GM12878 (cell line): Measurements from ENCODE around the gene BTBD10.

Source experiments
- CTCF ChIP-seq, 3 experiments: IDR thresholded peaks in 2 of 3; conservative IDR thresholded peaks in 1 of 3; 2 replicates each; pipeline ENCODE4 v1.5.1; 2011; ENCODE audit warnings: low read depth in 3 of 3, low read length in 3 of 3, mild to moderate bottlenecking in 3 of 3, control low read depth in 2 of 3, moderate library complexity in 2 of 3, inconsistent platforms in 1 of 3, mixed read lengths in 1 of 3; ENCODE audit not compliant: control insufficient read depth in 2 of 3, insufficient read depth in 1 of 3; ENCODE audit errors: extremely low read depth in 1 of 3
- EP300 ChIP-seq, 2 experiments: fragments of 150-350 bp in 1 of 2; IDR thresholded peaks; 2 replicates each; pipeline ENCODE4 v1.6.1; 2011 to 2012; ENCODE audit warnings: low read depth in 2 of 2, low read length in 2 of 2, borderline replicate concordance in 1 of 2, improper control_type of control experiment in 1 of 2, inconsistent platforms in 1 of 2; ENCODE audit not compliant: control insufficient read depth in 1 of 2
- IRF3 ChIP-seq: fragments of 450-650 bp; IDR thresholded peaks from 2 replicates; pipeline ENCODE4 v1.6.1; 2014; ENCODE audit warnings: mild to moderate bottlenecking
- MXI1 ChIP-seq: fragments of 150-350 bp; IDR thresholded peaks from 2 replicates; pipeline ENCODE4 v1.6.1; 2011; ENCODE audit warnings: low read depth, mild to moderate bottlenecking, inconsistent platforms, low read length, improper control_type of control experiment
- POLR2A ChIP-seq: IDR thresholded peaks from 2 replicates; pipeline ENCODE4 v1.6.1; 2011; ENCODE audit warnings: low read depth, mild to moderate bottlenecking, low read length
- RFX5 ChIP-seq: IDR thresholded peaks from 2 replicates; pipeline ENCODE4 v1.6.1; 2011; ENCODE audit warnings: low read depth, low read length, improper control_type of control experiment
- USF2 ChIP-seq: IDR thresholded peaks from 2 replicates; pipeline ENCODE4 v1.6.1; 2011; ENCODE audit warnings: low read depth, low read length, improper control_type of control experiment, borderline replicate concordance
- YBX1 ChIP-seq: fragments of 450-650 bp; IDR thresholded peaks from 2 replicates; pipeline ENCODE4 v1.6.1; 2016; ENCODE audit warnings: antibody characterized with exemption
- ZNF24 ChIP-seq: fragments of 450-650 bp; IDR thresholded peaks from 2 replicates; pipeline ENCODE4 v1.6.1; 2017; ENCODE audit warnings: antibody characterized with exemption, mild to moderate bottlenecking

- TF ChIP-seq USF2 (no peak), RFX5 (no peak), YBX1 (no peak), CTCF (IDR thresholded peaks at IDR 0.05 in 2 of 3, conservative IDR thresholded peaks at IDR 0.05 in 1 of 3; ENCODE audit: control insufficient read depth in 2 of 3, extremely low read depth in 1 of 3, insufficient read depth in 1 of 3, low read depth in 3 of 3, low read length in 3 of 3) (no peak), IRF3 (no peak), MXI1 (no peak), EP300 (IDR thresholded peaks at IDR 0.05; ENCODE audit: borderline replicate concordance in 1 of 2, control insufficient read depth in 1 of 2, low read depth in 2 of 2, low read length in 2 of 2) (no peak), ZNF24 (no peak), POLR2A (no peak)
These were observed 813 bp upstream of the BTBD10 start for GRCh38 chr11:13463779-13464290.
